LNCaP clone FGC (cell line): Measurements from ENCODE around the gene SASH1.

Source experiments
- DNase-seq: peaks from one replicate; pipeline ENCODE4 v3.0.0-alpha.2; 2011; ENCODE audit warnings: low read depth
- H3K4me3 ChIP-seq: 2 replicates; pipeline ENCODE4 v1.5.1; 2011; ENCODE audit warnings: mild to moderate bottlenecking, low read depth, low read length, control low read depth
- TF ChIP-seq, protein P1 (sequence below): IDR thresholded peaks from 2 replicates; pipeline ENCODE4 v1.5.1; 2012; ENCODE audit warnings: mild to moderate bottlenecking; ENCODE audit not compliant: control insufficient read depth, insufficient read depth; ENCODE audit errors: extremely low read depth

The SASH1 gene

DNA sequence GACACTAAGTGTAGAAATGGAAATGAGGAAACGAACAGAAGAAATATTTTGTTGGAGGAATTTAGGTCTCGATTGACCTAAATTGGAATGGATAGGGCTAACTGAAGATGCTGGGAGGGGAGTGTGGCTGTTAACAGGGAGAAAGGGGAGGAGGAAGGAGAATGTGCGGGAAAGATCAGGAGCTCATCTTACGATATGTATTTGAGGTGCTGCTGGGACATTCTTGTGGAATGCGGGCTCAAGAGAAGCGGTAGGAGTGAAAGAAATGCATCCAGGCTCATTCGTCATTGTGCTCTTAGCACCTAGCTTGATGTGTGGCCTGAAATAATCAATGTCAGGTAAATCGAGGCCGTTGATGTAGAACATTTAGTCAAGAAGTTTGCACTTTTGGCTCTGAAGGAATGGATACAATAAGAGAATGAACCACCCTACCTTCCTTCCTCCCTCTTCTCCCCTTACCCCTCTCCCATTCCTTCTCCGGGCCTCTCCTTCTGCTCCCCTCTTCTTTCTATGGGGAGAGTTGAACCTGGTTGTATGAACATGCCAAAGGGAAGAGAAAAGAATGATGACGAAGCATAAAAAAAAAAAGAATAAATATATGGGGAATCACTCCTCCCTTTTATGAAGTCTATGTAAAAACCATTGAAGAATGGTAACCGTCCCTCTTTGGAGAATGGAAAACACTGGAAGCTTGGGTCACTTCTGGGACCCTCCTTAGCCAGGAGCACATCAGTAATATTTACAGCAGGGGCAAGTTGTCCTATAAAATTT, 70.9 kb downstream of the SASH1 start:
- TF ChIP-seq, protein P1, sequence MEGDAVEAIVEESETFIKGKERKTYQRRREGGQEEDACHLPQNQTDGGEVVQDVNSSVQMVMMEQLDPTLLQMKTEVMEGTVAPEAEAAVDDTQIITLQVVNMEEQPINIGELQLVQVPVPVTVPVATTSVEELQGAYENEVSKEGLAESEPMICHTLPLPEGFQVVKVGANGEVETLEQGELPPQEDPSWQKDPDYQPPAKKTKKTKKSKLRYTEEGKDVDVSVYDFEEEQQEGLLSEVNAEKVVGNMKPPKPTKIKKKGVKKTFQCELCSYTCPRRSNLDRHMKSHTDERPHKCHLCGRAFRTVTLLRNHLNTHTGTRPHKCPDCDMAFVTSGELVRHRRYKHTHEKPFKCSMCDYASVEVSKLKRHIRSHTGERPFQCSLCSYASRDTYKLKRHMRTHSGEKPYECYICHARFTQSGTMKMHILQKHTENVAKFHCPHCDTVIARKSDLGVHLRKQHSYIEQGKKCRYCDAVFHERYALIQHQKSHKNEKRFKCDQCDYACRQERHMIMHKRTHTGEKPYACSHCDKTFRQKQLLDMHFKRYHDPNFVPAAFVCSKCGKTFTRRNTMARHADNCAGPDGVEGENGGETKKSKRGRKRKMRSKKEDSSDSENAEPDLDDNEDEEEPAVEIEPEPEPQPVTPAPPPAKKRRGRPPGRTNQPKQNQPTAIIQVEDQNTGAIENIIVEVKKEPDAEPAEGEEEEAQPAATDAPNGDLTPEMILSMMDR, result no peak
- no peak overlapping the region for H3K4me3 ChIP-seq
- no peak for DNase-seq

DNA sequence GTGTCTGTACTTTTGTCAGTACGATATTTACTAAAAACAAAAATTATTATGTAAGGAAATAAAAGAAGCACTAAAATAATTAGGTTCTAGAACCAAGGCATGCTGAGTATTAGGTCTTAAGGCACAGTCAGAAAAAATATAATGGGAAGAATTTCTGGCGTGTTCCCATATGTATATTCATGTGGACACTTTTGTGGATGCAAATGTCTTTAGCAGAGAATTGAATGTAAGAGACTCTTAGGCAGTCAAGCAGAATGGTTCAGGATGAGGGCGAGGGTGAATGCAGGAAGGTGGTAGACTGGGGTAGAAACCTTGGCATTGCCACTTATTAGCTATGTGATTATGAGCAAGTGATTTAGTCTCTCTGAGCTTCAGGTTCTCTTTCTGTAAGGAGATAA, 71.5 kb downstream of the SASH1 start:
- DNase-seq, result no peak

DNA sequence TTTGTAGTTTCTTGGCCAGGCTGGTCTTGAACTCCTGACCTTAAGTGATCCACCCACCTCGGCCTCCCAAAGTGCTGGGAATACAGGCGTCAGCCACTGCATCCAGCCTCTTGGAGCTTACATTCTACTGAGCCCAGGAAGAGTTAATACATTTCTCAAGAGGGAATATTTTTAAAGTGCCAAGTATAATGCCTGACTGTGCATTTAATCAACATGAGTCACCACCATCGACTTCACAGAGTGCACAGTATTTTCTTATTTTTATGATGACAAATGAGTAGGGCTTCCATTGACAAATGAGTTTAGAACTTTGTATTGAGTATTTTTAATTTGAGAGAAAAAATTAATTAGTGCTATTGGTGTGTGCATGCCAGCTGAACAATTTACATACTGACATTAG, 72.2 kb downstream of the SASH1 start:
- no peak overlapping the region for H3K4me3 ChIP-seq
- no peak for DNase-seq
- TF ChIP-seq, protein P1, result no peak

More for the DNA sequence above, 71.5 kb downstream of the SASH1 start:
- TF ChIP-seq, protein P1, result no peak
- no peak overlapping the region for H3K4me3 ChIP-seq

DNA sequence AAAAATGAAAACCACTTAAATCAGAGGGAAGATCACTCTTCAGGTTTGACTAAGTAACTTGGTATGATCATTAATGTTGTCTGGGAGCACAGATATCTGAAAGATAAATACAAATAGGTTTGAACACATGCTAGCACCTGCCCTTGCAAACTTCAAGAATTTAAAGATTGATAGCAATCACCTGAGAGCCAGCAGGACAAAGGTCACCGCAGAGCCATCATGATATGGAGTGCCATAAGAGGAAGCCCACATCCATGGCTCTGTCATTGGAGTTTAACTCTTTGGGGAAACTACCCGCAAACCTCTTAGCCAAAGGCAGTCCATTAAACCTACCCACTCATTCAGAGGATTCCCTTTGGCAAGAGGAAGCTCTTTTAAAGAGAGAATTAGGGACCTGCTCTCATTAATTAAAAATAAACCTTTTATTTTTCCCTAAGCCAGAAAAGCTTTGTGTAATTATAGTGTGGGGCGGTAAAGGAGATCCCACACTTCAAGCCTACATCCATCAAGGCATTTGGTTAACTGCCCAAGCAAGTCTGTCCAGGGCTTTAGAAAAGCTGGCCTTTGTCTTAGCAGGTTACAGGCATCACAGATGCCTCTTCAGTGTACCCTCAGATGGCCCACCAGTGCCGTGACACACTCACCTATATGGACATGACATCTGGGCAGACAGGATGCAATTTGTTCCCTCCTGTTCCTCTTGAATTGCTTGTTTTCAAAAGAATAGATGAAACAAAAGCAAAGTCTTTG, 73.0 kb downstream of the SASH1 start:
- TF ChIP-seq, protein P1, result no peak
- no peak overlapping the region for H3K4me3 ChIP-seq
- DNase-seq, result no peak

DNA sequence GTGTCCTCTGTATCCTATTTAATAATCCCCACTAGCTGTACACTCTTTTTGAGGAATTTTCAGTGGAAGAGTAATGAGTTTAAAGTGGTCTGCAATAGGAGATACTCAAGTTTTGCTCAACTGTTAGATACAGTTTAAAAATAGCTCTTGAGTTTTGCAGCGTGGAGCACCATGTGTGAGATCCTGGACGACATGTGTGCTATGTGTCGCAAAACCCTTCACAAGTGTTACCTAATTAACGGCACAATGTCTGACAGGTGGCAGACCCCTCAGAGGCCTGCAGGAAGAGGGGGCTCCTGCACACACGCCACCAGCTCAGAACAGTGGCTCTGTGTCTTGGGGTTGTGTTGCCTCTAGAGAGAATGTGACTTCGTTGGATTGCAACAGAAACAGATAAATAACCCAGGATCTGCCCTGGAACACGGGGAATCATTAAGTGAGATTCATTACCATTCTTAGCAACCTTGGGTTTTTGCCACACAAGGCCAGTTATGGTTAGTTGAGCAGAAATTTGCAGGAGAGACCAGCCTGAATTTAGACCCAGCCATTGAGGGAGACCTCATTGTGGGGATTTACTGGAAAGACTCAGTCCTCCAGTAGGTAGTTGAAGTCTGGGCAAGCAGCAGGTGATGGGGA, 73.8 kb downstream of the SASH1 start:
- DNase-seq, result no peak
- H3K4me3 ChIP-seq, result no peak overlapping the region
- TF ChIP-seq, protein P1, result no peak

DNA sequence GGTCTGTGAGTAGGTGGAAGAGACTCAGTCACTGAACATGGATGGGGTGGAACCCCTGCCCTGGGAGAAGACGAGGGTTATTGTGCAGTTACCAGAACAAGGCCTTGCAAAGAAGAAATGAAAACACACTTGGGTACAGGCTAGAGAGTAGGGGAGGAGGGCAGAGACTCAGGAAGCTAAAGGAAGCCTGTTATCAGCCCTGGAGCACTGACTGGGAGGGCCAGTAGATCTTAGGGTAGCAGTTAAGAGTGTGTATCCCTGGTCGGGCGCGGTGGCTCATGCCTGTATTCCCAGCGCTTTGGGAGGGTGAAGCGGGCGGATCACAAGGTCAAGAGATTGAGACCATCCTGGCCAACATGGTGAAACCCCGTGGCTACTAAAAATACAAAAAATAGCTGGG, 74.4 kb downstream of the SASH1 start:
- no peak overlapping the region for H3K4me3 ChIP-seq
- no peak for DNase-seq
- TF ChIP-seq, protein P1, result no peak
